GM12878 (cell line): ENCODE measurements around the gene PFKFB1. TPM values are rescaled to one million over a fixed set of nuclear protein-coding genes. Genes with fewer than 3 reads are reported as not detected.

Experiments used
- ATAC-seq: fragments of 200-7000 bp; cut with Tn5 transposase; 3 replicates; pipeline ENCODE4 v1.9.1; 2020; ENCODE audit warnings: mild to moderate bottlenecking, moderate library complexity
- BruUV-seq: library from RNA; stranded (reverse); fragments of 400-500 nt; replicated peaks from 2 replicates; lab custom pipeline; 2021; lab: Mats Ljungman, UMichigan
- CTCF ChIA-PET: fragments of 300-600 bp; sonication (Branson Sonifier 250); formaldehyde crosslinking; extraction: SDS; loops from one replicate; lab custom pipeline; 2021; ENCODE audit warnings: inconsistent platforms; lab: Yijun Ruan, JAX
- POLR2A ChIA-PET: fragments of 350-600 bp; formaldehyde crosslinking; extraction: SDS; loops from one replicate; lab custom pipeline; 2021; ENCODE audit warnings: inconsistent platforms; lab: Charles Lee
- RAD21 ChIA-PET: fragments of 300-600 bp; sonication (Branson Sonifier 250); formaldehyde crosslinking; loops from one replicate; lab custom pipeline; 2023; ENCODE audit warnings: antibody characterized with exemption; ENCODE audit not compliant: unreplicated experiment; lab: Charles Lee
- SMC1A ChIA-PET: fragments of 300-600 bp; sonication (Branson Sonifier 250); formaldehyde crosslinking; loops from one replicate; lab custom pipeline; 2023; ENCODE audit not compliant: unreplicated experiment, uncharacterized antibody; lab: Charles Lee
- DNase-seq: peaks from one replicate; pipeline ENCODE4 v3.0.0-alpha.2; 2011; ENCODE audit warnings: low read depth, low spot score
- FAIRE-seq: peaks from 3 replicates; lab custom pipeline; 2011; peaks lifted over from hg19 to GRCh38; lab: Jason Lieb, UNC
- H2AFZ ChIP-seq: 2 replicates; pipeline ENCODE4 v1.6.0; 2011; ENCODE audit warnings: low read depth, low read length, control low read depth; ENCODE audit not compliant: control insufficient read depth
- H3K27ac ChIP-seq: 2 replicates; pipeline ENCODE4 v1.5.1; 2011; ENCODE audit warnings: control low read depth; ENCODE audit not compliant: control insufficient read depth, insufficient read depth
- H3K27me3 ChIP-seq, 2 experiments: replicated peaks in 1 of 2; 2 replicates each; pipeline versions ENCODE4 v1.6.0 to v1.6.1; 2011; ENCODE audit warnings: low read length in 1 of 2; ENCODE audit not compliant: control insufficient read depth in 2 of 2, insufficient read depth in 2 of 2
- H3K36me3 ChIP-seq, 2 experiments: 2 replicates each; pipeline ENCODE4 v1.5.1; 2011; ENCODE audit warnings: low read length in 1 of 2; ENCODE audit not compliant: control insufficient read depth in 2 of 2, insufficient read depth in 2 of 2
- H3K4me1 ChIP-seq: 2 replicates; pipeline ENCODE4 v1.6.1; 2011; ENCODE audit warnings: mild to moderate bottlenecking, low read length, moderate library complexity, mixed read lengths; ENCODE audit not compliant: control insufficient read depth, insufficient read depth
- H3K4me2 ChIP-seq: 2 replicates; pipeline ENCODE4 v1.6.0; 2011; ENCODE audit warnings: control low read depth; ENCODE audit not compliant: control insufficient read depth, insufficient read depth
- H3K4me3 ChIP-seq: fragments of 200-600 bp; sonication (generic); 2 replicates; pipeline ENCODE4 v1.5.1; 2016
- H3K79me2 ChIP-seq: 2 replicates; pipeline ENCODE4 v1.6.0; 2011; ENCODE audit warnings: low read length; ENCODE audit not compliant: control insufficient read depth, insufficient read depth
- H3K9ac ChIP-seq: 2 replicates; pipeline ENCODE4 v1.8.0; 2011; ENCODE audit warnings: low read length, control low read depth, mixed read lengths; ENCODE audit not compliant: control insufficient read depth, insufficient read depth
- H3K9me3 ChIP-seq: replicated peaks from 3 replicates; pipeline ENCODE4 v1.5.1; 2011; ENCODE audit warnings: mild to moderate bottlenecking, low read length; ENCODE audit not compliant: control insufficient read depth, insufficient read depth
- H4K20me1 ChIP-seq: 2 replicates; pipeline ENCODE4 v1.6.0; 2011; ENCODE audit not compliant: control insufficient read depth, insufficient read depth
- BCLAF1 ChIP-seq: fragments of 450-650 bp; IDR thresholded peaks from 2 replicates; pipeline ENCODE4 v1.6.1; 2017; ENCODE audit warnings: antibody characterized with exemption, mild to moderate bottlenecking, moderate library complexity
- CBFB ChIP-seq: IDR thresholded peaks from 2 replicates; pipeline ENCODE4 v1.6.1; 2016; ENCODE audit warnings: antibody characterized with exemption, low read depth
- CREB1 ChIP-seq: IDR thresholded peaks from 2 replicates; pipeline ENCODE4 v1.6.1; 2012; ENCODE audit warnings: low read depth, mild to moderate bottlenecking, inconsistent platforms
- DPF2 ChIP-seq: fragments of 450-650 bp; IDR thresholded peaks from 2 replicates; pipeline ENCODE4 v1.6.1; 2017; ENCODE audit warnings: mild to moderate bottlenecking
- IRF4 ChIP-seq: IDR thresholded peaks from 2 replicates; pipeline ENCODE4 v1.6.1; 2011; ENCODE audit warnings: low read depth, low read length
- MXI1 ChIP-seq: fragments of 150-350 bp; IDR thresholded peaks from 2 replicates; pipeline ENCODE4 v1.6.1; 2011; ENCODE audit warnings: low read depth, mild to moderate bottlenecking, inconsistent platforms, low read length, improper control_type of control experiment
- RAD21 ChIP-seq: IDR thresholded peaks from 2 replicates; pipeline ENCODE4 v1.6.1; 2011; ENCODE audit warnings: mild to moderate bottlenecking, low read depth, low read length, moderate library complexity; ENCODE audit not compliant: insufficient read depth
- STAT1 ChIP-seq: fragments of 450-650 bp; conservative IDR thresholded peaks from 2 replicates; pipeline ENCODE4 v1.6.1; 2014; ENCODE audit warnings: antibody characterized with exemption, mild to moderate bottlenecking
- YY1 ChIP-seq: IDR thresholded peaks from 2 replicates; pipeline ENCODE4 v1.6.1; 2011; ENCODE audit warnings: low read depth, mild to moderate bottlenecking, low read length
- WGBS: methylation state at CpG from one replicate; pipeline ENCODE4 v1.1.6; 2016; ENCODE audit warnings: low lambda C conversion rate; ENCODE audit not compliant: insufficient replicate concordance, insufficient coverage; ENCODE audit errors: missing lambda C conversion rate; 5-methylcytosine and 5-hydroxymethylcytosine counted together
- in situ Hi-C: fragments of 300-500 bp; cut with MboI; formaldehyde crosslinking; loops from 9 replicates; pipeline ENCODE4 v1.14.3; 2018; ENCODE audit warnings: mixed read lengths
- intact Hi-C: fragments of 100-400 bp; cut with micrococcal nuclease; formaldehyde crosslinking; loops from one replicate; pipeline ENCODE4 v1.14.2; 2022; ENCODE audit not compliant: unreplicated experiment
- polyA plus RNA-seq, 11 experiments: library from polyadenylated mRNA; depleted of rRNA in 4 of 11; unstranded in 6 of 11; stranded (reverse) in 5 of 11; fragments of >200 nt; fragmentation: Nextera tagmentation in 4 of 11; fragmentation: Illumina TruSeq in 1 of 11; extraction: Ambion mirVana in 4 of 11; extraction: Trizol in 1 of 11; gene quantifications; 1 replicate in 1 of 11; 2 replicates in 10 of 11; pipeline versions ENCODE4 v1.2.1 to v1.2.3, GENCODE V29; 2011 to 2016; ENCODE audit warnings: inconsistent platforms in 2 of 11, missing spikeins in 2 of 11, low read depth in 1 of 11
- total RNA-seq, 4 experiments: library from RNA; depleted of rRNA in 3 of 4; stranded (reverse); fragments of >200 nt in 3 of 4; fragmentation: Illumina TruSeq in 1 of 4; extraction: Trizol in 1 of 4; gene quantifications; 2 replicates each; pipeline versions ENCODE4 v1.2.1 to v1.2.3, GENCODE V29; 2013 to 2021
- TF ChIP-seq, protein P1 (sequence below): fragments of 450-650 bp; IDR thresholded peaks from 2 replicates; pipeline ENCODE4 v1.6.1; 2017; ENCODE audit warnings: low read depth, mild to moderate bottlenecking, moderate library complexity
- TF ChIP-seq, protein P2 (sequence below): IDR thresholded peaks from 2 replicates; pipeline ENCODE4 v1.6.1; 2012; ENCODE audit warnings: mild to moderate bottlenecking, low read depth, low read length
- TF ChIP-seq, protein P3 (sequence below): fragments of 450-650 bp; IDR thresholded peaks from 2 replicates; pipeline ENCODE4 v1.6.1; 2016; ENCODE audit warnings: mild to moderate bottlenecking

Gene PFKFB1
- total and polyA plus RNA-seq, 10 of the 15 experiments (the other 5 are each of a cell fraction or from before 2014, with no cell fraction given), result 0.13 to 0.59 (median 0.37) TPM

DNA sequence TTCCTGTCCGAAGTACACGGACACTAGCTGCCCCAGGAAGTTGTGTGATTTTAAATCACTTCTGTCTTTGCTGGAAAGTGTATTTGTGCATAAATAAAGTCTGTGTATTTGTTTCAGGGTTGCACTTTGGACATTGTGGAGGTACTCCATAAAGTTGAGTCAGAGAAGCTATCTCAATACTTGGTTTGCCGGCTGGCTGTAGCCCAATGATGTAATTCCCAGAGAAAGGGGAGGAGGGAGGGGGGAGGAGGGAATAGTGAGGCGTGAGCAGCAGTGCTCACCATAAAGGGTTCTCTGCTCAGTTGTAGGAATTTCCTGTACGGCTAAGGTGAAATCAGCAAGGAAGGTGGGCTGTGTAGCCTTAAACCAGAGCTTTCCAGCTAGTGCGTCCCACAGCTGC, 13.7 kb upstream of the PFKFB1 start:
- ATAC-seq (no peak), DNase-seq (no peak), FAIRE-seq (no peak)
- Histone ChIP-seq H3K79me2 (no peaks in the 10 kb centered on the region), H3K9me3 (no peaks in the 10 kb centered on the region), H3K9ac (no peak overlapping the region), H3K4me2 (no peak overlapping the region), H3K27ac (no peak overlapping the region), H2AFZ (no peak overlapping the region), H3K4me1 (no peaks in the 10 kb centered on the region), H3K4me3 (no peak overlapping the region), H3K36me3 (peaks cover 1 to 4% of the 10 kb centered on the region in 2 experiments; a peak in 2 of 4 replicates), H3K27me3 (no peaks in the 10 kb centered on the region), H4K20me1 (no peaks in the 10 kb centered on the region)
- ChIA-PET POLR2A (interaction anchor here (0.7 to 2.9 kb wide), 2 partner anchors 8 to 13 kb away, joined by 3 to 18 read pairs; partner anchors contain the start of gene APEX2), CTCF (no interaction called here), SMC1A (interaction anchor here (0.6 kb wide), 1 partner anchor 47 kb away, joined by 3 read pairs; no protein-coding TSS in a partner anchor), RAD21 (no interaction called here)
- TF ChIP-seq BCLAF1, result no peak
- no peak for TF ChIP-seq DPF2
- no peak for TF ChIP-seq CREB1
- TF ChIP-seq, protein P1, sequence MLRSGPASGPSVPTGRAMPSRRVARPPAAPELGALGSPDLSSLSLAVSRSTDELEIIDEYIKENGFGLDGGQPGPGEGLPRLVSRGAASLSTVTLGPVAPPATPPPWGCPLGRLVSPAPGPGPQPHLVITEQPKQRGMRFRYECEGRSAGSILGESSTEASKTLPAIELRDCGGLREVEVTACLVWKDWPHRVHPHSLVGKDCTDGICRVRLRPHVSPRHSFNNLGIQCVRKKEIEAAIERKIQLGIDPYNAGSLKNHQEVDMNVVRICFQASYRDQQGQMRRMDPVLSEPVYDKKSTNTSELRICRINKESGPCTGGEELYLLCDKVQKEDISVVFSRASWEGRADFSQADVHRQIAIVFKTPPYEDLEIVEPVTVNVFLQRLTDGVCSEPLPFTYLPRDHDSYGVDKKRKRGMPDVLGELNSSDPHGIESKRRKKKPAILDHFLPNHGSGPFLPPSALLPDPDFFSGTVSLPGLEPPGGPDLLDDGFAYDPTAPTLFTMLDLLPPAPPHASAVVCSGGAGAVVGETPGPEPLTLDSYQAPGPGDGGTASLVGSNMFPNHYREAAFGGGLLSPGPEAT, result no peak
- no peak for TF ChIP-seq RAD21
- TF ChIP-seq MXI1, result no peak
- TF ChIP-seq, protein P2, sequence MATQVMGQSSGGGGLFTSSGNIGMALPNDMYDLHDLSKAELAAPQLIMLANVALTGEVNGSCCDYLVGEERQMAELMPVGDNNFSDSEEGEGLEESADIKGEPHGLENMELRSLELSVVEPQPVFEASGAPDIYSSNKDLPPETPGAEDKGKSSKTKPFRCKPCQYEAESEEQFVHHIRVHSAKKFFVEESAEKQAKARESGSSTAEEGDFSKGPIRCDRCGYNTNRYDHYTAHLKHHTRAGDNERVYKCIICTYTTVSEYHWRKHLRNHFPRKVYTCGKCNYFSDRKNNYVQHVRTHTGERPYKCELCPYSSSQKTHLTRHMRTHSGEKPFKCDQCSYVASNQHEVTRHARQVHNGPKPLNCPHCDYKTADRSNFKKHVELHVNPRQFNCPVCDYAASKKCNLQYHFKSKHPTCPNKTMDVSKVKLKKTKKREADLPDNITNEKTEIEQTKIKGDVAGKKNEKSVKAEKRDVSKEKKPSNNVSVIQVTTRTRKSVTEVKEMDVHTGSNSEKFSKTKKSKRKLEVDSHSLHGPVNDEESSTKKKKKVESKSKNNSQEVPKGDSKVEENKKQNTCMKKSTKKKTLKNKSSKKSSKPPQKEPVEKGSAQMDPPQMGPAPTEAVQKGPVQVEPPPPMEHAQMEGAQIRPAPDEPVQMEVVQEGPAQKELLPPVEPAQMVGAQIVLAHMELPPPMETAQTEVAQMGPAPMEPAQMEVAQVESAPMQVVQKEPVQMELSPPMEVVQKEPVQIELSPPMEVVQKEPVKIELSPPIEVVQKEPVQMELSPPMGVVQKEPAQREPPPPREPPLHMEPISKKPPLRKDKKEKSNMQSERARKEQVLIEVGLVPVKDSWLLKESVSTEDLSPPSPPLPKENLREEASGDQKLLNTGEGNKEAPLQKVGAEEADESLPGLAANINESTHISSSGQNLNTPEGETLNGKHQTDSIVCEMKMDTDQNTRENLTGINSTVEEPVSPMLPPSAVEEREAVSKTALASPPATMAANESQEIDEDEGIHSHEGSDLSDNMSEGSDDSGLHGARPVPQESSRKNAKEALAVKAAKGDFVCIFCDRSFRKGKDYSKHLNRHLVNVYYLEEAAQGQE, result no peak
- TF ChIP-seq IRF4, result no peak
- TF ChIP-seq, protein P3, sequence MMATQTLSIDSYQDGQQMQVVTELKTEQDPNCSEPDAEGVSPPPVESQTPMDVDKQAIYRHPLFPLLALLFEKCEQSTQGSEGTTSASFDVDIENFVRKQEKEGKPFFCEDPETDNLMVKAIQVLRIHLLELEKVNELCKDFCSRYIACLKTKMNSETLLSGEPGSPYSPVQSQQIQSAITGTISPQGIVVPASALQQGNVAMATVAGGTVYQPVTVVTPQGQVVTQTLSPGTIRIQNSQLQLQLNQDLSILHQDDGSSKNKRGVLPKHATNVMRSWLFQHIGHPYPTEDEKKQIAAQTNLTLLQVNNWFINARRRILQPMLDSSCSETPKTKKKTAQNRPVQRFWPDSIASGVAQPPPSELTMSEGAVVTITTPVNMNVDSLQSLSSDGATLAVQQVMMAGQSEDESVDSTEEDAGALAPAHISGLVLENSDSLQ, result no peak
- TF ChIP-seq STAT1, result no peak
- TF ChIP-seq CBFB, result no peak
- TF ChIP-seq YY1, result no peak
- in situ Hi-C loops (loop anchor here (10.0 kb wide), 1 partner anchor 373 kb away; no protein-coding TSS in a partner anchor), intact Hi-C loops (no loop called here)
- no TSS peak for BruUV-seq
- 59% methylated on average over 6 of the region's 6 CpGs for WGBS
